Measurements from ENCODE around the gene MECP2. TPM values are rescaled to one million over a fixed set of nuclear protein-coding genes. Genes with fewer than 3 reads are reported as not detected.
A peak's percentile ranks its signal among the peaks of the same experiment; 100 is the strongest.

MECP2 gene
- total and polyA plus RNA-seq, 8 donors, result 10.7 to 47.9 (median 18.4) TPM

DNA sequence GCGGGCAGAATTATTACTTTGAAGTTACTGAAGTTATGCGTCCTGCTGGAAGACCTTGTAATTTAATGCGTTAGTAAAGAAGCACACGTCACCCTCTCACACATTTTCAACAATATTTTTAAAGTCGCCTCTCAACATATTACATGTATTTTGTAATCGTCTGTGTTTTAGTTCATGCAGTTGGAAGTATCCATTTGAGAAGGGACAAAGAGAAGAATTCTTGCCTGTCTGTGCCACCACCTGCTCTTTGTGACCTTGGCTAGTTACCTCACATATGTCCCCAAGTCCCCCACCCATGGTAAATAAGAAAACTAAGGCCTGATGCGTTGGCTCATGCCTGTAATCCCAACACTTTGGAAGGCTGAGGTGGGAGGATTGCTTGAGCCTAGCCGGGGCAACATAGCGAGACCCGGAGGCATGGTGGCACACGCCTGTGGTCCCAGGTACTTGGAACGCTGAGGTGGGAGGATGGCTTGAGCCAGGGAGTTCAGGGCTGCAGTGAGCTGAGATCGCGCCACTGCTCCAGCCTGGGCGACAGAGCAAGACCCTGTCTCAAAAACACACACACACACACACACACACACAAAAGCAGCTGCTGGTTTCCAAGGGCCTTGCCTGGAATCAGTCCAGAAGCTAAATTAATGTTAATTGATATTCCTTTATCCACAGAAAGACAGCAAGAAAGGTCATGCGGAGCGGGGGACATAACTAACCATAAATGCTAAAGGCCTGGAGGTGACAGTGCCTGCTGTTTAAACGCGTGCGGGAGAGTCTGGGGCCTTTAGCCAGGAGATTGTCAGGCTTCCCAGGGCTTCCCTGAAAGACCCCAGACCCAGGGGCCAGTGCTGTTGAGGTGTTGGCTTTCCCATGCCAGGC lies 124.2 kb downstream of the MECP2 start:
- DNase-seq, result peak in 1 of 2 donors; percentile 47
- 18 to 45% (median 28%) methylated on average over 16 to 20 of the region's 20 CpGs for WGBS, 5 donors
- Histone ChIP-seq H3K27ac (peak overlapping the region; percentile 96 to 99 (median 99)), H3K4me1 (peaks cover 22 to 41% (median 34%) of the 10 kb centered on the region in 4 donors), H3K27me3 (no peaks in the 10 kb centered on the region), H3K4me3 (peak overlapping the region; percentile 77 to 90 (median 84)), H3K9me3 (no peaks in the 10 kb centered on the region), H3K36me3 (no peaks in the 10 kb centered on the region)
- TF ChIP-seq POLR2A (IDR thresholded peaks at IDR 0.05), result no peak
- intact Hi-C loops (cut with DNase I; ENCODE audit: low total_unique reads), result no loop called here

DNA sequence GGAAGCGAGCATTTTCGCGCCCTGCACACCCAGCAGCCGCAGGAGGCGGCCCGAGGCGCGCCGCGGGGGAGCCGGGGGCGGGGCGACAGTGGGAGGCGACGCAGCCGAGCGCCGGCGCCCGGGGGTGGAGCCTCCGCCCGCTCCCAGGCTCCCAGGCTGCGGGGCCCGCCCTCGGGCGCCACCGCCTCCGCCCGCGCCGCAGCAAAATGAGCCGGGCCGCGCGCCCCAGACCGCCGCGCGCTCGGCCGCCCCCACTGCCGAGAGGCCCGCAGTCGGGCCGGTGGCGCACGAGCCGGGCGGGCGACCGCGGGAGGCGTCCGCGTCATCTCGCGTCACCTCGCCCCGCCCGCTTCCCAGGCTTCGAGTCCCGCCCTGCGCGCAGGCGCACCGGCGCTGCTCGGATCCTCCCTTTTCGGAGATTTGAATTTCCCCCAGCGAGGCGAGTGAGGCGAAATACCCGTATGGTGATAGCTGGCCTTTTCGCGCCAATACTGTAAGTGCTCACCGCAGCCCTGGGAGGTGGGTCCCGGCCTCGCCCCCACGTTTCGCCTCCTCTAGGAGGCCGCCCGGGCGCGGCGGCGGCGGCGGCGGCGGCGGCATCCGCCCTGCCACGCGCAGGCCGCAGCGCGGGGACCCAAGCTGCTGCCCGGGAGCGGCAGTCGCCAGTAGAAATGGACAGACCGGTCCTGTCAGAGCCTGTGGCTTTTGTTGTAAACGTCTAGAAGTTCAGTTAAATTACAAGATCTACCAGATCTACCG lies 125.0 kb downstream of the MECP2 start, which contains the start of gene TMEM187:
TMEM187 (plus strand) TSS at position 387 of the 759 bp plus-strand sequence. CDS start 9,309 bp downstream, outside the sequence.
- WGBS, 5 donors, result 0 to 14% (median 4%) methylated on average over 5 to 77 of the region's 103 CpGs
- peaks cover 31 to 50% (median 42%) of the 10 kb centered on the region in 4 donors for H3K4me1 ChIP-seq
- peak; percentile 88 to 96 for DNase-seq
- no peaks in the 10 kb centered on the region for H3K9me3 ChIP-seq
- peak within 1 kb of the TSS; percentile 77 to 90 (median 84) for H3K4me3 ChIP-seq
- H3K27ac ChIP-seq, result peak within 1 kb of the TSS; percentile 96 to 99 (median 99)
- H3K36me3 ChIP-seq, result no peaks in the 10 kb centered on the region
- TF ChIP-seq, protein P1, sequence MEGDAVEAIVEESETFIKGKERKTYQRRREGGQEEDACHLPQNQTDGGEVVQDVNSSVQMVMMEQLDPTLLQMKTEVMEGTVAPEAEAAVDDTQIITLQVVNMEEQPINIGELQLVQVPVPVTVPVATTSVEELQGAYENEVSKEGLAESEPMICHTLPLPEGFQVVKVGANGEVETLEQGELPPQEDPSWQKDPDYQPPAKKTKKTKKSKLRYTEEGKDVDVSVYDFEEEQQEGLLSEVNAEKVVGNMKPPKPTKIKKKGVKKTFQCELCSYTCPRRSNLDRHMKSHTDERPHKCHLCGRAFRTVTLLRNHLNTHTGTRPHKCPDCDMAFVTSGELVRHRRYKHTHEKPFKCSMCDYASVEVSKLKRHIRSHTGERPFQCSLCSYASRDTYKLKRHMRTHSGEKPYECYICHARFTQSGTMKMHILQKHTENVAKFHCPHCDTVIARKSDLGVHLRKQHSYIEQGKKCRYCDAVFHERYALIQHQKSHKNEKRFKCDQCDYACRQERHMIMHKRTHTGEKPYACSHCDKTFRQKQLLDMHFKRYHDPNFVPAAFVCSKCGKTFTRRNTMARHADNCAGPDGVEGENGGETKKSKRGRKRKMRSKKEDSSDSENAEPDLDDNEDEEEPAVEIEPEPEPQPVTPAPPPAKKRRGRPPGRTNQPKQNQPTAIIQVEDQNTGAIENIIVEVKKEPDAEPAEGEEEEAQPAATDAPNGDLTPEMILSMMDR (IDR thresholded peaks at IDR 0.05), result no peak
- peak; percentile 14 to 61 (median 36) for TF ChIP-seq POLR2AphosphoS5 (IDR thresholded peaks at IDR 0.05)
- no peak for TF ChIP-seq EP300 (IDR thresholded peaks at IDR 0.05)
- TF ChIP-seq POLR2A (IDR thresholded peaks at IDR 0.05), result no peak
- intact Hi-C loops (cut with DNase I; ENCODE audit: low total_unique reads), result no loop called here
- no peaks in the 10 kb centered on the region for H3K27me3 ChIP-seq

Small RNAs within 50 kb of the gene (small RNA-seq; reads per million reads assigned to genes)
- 0 reads per million in 4 donors for gene MIR3202-1

Other genes with a start within 250 kb of the MECP2 start
- 10 to 100 TPM in 1 of 5 donors, 1 to 10 TPM in 3, under 1 TPM in 1; under 0.01 to 19.1 (median 2.8) TPM for gene L1CAM, start 211.5 kb downstream of the MECP2 start, total RNA-seq
- gene L1CAM, start 211.5 kb downstream of the MECP2 start, polyA plus RNA-seq, result 1 to 10 TPM in 1 of 3 donors, under 1 TPM in 2; 0.62 to 3.1 (median 0.76) TPM
- under 1 TPM in 1 of 5 donors, not detected in 4; 0.37 TPM for gene AVPR2, start 193.0 kb downstream of the MECP2 start, total RNA-seq
- gene AVPR2, start 193.0 kb downstream of the MECP2 start, polyA plus RNA-seq, result 1 to 10 TPM in 2 of 3 donors, under 1 TPM in 1; 0.19 to 1.4 (median 1.1) TPM
- 10 to 100 TPM; 18.5 to 93.9 (median 67.7) TPM for gene ARHGAP4, start 171.5 kb downstream of the MECP2 start, total RNA-seq
- gene ARHGAP4, start 171.5 kb downstream of the MECP2 start, polyA plus RNA-seq, result 10 to 100 TPM; 24.9 to 35.5 (median 25.2) TPM
- gene NAA10, start 162.7 kb downstream of the MECP2 start, total RNA-seq, result 10 to 100 TPM; 23.2 to 63.8 (median 35.6) TPM
- 100 to 1,000 TPM; 114 to 161 (median 125) TPM for gene NAA10, start 162.7 kb downstream of the MECP2 start, polyA plus RNA-seq
- 1 to 10 TPM in 2 of 5 donors, not detected in 3; 2.3 to 8.3 TPM for gene RENBP, start 153.1 kb downstream of the MECP2 start, total RNA-seq
- gene RENBP, start 153.1 kb downstream of the MECP2 start, polyA plus RNA-seq, result 10 to 100 TPM in 1 of 3 donors, 1 to 10 TPM in 2; 4.4 to 12.7 (median 8.1) TPM
- 10 to 100 TPM; 13.2 to 61.6 (median 35.3) TPM for gene HCFC1, start 125.9 kb downstream of the MECP2 start, total RNA-seq
- 10 to 100 TPM in 2 of 3 donors, 1 to 10 TPM in 1; 9.0 to 13.9 (median 12.6) TPM for gene HCFC1, start 125.9 kb downstream of the MECP2 start, polyA plus RNA-seq
- 10 to 100 TPM in 1 of 5 donors, 1 to 10 TPM in 2, under 1 TPM in 1, not detected in 1; 0.89 to 16.2 (median 2.9) TPM for gene TMEM187, start 125.0 kb downstream of the MECP2 start, total RNA-seq
- 1 to 10 TPM; 2.3 to 7.0 (median 6.3) TPM for gene TMEM187, start 125.0 kb downstream of the MECP2 start, polyA plus RNA-seq
- gene IRAK1, start 77.8 kb downstream of the MECP2 start, total RNA-seq, result 100 to 1,000 TPM in 2 of 5 donors, 10 to 100 TPM in 3; 25.5 to 211 (median 75.2) TPM
- 10 to 100 TPM; 52.1 to 73.9 (median 59.1) TPM for gene IRAK1, start 77.8 kb downstream of the MECP2 start, polyA plus RNA-seq
- not detected for gene OPN1LW, start 46.5 kb upstream of the MECP2 start, total RNA-seq
- gene OPN1LW, start 46.5 kb upstream of the MECP2 start, polyA plus RNA-seq, result not detected
- not detected for gene OPN1MW, start 84.9 kb upstream of the MECP2 start, total RNA-seq
- not detected for gene OPN1MW, start 84.9 kb upstream of the MECP2 start, polyA plus RNA-seq
- gene OPN1MW2, start 122.0 kb upstream of the MECP2 start, total RNA-seq, result not detected
- gene OPN1MW2, start 122.0 kb upstream of the MECP2 start, polyA plus RNA-seq, result not detected
- gene OPN1MW3, start 159.9 kb upstream of the MECP2 start, total RNA-seq, result not detected
- not detected for gene OPN1MW3, start 159.9 kb upstream of the MECP2 start, polyA plus RNA-seq
- gene TEX28, start 197.4 kb upstream of the MECP2 start, total RNA-seq, result not detected
- gene TEX28, start 197.4 kb upstream of the MECP2 start, polyA plus RNA-seq, result not detected
- not detected for gene TKTL1, start 198.1 kb upstream of the MECP2 start, total RNA-seq
- not detected for gene TKTL1, start 198.1 kb upstream of the MECP2 start, polyA plus RNA-seq